NCI-H345 treated with DMSO at 0.1 percent for 48 hours (cell line): ENCODE results near the gene FBXL7.

Experiments
- DNase-seq: peaks from one replicate; lab custom pipeline; 2025; ENCODE audit not compliant: unreplicated experiment; lab: John Stamatoyannopoulos, UW

The FBXL7 gene

DNA sequence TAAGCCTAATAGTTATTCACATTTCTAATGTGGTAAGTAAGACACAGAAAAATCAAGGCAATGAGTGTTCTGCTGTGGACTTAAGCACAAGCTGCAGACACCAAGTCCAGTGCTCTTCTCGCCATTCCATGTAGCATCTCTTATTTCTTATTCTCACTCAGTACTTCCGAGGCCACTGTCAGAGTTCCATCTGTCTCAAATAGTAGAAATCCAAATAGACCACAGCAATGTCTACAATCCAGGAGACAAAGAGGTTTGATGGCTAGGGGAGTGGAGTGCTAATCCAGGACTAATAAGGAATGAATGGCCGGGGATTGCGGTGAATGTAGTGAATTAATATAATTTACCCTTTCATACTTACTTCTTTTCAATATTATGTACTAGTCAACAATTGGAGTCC is 147.3 kb downstream of the FBXL7 start:
- DNase-seq = no peak

- DNase-seq = no peak
Observed at GRCh38 chr5:15650266-15650665, 150.3 kb downstream of the FBXL7 start.

GRCh38 chr5:15654779-15655178 is 154.8 kb downstream of the FBXL7 start:
- no peak for DNase-seq

DNA sequence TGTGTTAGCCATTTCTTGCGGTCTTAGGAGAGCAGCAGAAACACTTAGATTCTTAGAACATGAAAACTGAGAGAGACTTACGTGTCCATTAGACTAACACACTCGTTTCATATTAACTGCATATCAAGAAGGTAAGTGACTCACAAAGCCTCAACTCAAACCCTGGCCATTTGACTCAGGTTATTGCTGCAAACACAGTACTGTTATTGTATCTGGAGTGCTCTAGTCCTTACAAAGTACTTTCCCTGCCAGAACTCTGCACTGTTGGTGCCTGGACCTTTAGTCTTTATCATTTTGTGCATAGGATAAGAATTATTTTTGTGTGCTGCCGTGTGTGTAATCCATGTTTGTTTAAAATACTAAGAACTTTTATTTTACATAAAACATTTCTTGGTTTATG is 155.7 kb downstream of the FBXL7 start:
- DNase-seq = no peak

DNA sequence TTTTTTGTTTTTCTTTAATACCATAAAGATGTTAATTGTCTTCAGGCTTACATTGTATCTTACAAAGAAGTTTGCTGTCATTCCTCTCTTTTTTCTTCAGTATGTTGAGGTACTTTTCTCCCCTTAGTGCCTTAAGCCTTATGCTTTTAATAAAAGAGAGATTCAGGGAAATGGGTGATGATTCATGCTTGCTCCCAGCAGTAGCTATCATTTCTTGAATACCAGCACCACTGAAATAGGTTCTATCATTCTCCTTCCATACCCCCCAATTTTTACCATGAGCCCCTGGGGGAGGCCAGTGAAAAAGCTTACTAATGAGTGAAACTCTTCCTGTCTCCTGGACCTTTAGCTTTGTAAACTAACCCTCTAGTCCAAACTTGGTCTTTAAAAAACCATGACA is 165.0 kb downstream of the FBXL7 start:
- DNase-seq = no peak

GRCh38 chr5:15669826-15670225 is 169.8 kb downstream of the FBXL7 start:
- DNase-seq = no peak

GRCh38 chr5:15674716-15675115 is 174.7 kb downstream of the FBXL7 start:
- no peak for DNase-seq

- no peak for DNase-seq
Observed at GRCh38 chr5:15676591-15676990, 176.6 kb downstream of the FBXL7 start.

DNA sequence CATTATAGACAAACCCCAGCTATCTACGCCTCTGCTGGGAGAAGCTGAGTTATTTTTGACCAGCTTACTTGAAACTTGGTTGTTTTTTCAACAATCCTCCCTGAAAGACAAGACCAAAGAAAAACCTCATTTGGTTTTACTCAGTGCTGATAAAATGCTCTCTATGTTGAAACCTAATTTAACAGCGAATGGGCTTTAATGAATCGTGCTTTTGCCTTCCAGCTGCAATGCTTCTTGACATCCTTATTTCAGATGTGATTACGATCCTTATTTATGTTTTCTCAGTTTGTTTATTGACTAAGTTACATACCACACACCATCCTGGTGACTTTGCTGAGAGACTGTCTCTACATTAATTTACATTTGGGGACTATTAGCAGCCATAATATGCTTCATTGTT is 179.2 kb downstream of the FBXL7 start:
- no peak for DNase-seq

GRCh38 chr5:15680455-15680854 is 180.5 kb downstream of the FBXL7 start:
- DNase-seq = no peak

DNA sequence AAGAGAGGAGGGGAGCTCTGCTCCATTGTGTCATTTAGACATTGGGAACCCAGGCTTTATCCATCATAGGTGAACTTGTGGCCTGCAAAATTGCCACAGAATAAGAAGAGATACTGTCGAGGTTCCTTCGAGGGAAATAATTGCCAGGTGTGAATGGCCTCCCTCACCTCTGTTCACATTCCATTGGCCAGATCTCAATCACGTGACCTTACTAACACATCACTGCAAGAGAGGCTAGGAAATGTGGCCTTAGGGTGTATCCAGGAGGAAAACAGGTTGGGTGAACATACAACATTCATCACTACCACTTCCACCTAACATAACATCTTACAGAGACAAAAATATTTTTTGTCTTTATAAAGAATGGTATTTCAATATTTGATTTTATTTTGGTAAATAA is 182.1 kb downstream of the FBXL7 start:
- DNase-seq = no peak

- no peak for DNase-seq
Observed at GRCh38 chr5:15682566-15682965, 182.6 kb downstream of the FBXL7 start.

- no peak for DNase-seq
Observed at GRCh38 chr5:15683332-15683731, 183.4 kb downstream of the FBXL7 start.

DNA sequence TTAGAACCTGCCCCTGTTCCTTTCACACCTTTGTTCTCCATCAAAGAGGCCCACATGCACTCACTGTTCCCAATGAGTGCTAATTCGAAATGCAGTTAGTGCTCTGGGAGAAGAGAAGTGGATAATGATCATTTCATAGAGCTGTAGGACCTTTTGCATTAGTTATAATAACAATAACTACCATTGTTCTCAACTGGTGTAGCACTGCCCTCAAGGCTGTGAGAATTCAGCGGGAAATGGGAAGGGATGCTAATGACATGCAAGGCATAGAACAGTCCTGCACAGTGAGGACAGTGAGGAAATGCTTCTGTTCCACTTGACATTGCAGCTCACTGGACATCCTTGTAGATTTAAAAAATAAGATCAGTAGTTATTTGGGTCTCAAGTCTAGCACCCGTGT is 187.4 kb downstream of the FBXL7 start:
- no peak for DNase-seq

- no peak for DNase-seq
Observed at GRCh38 chr5:15689836-15690235, 189.9 kb downstream of the FBXL7 start.

- DNase-seq = no peak
Observed at GRCh38 chr5:15690611-15691010, 190.6 kb downstream of the FBXL7 start.

- DNase-seq = no peak
Observed at GRCh38 chr5:15691521-15691920, 191.5 kb downstream of the FBXL7 start.

- no peak for DNase-seq
Observed at GRCh38 chr5:15692706-15693381, 192.9 kb downstream of the FBXL7 start.

- no peak for DNase-seq
Observed at GRCh38 chr5:15693382-15693728, 193.4 kb downstream of the FBXL7 start.

DNA sequence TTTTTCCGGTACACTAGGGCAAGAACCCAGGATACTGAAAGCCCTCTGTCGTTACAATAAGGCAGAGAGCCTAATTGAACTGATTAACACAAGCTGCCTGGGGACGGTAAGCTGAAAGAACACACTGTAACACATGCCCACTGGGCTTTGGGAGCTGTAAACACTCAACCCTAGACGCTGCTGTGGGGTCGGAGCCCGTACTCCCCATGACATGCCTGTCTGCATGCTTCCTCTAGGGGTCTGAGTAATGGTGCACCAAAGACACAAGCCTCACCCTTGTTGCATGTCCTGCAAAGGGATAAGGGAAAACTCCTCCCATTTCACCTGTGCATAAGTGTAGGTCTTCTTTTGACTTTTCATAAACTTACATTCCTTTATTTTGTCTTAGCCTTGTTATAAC is 194.0 kb downstream of the FBXL7 start:
- DNase-seq = no peak

DNA sequence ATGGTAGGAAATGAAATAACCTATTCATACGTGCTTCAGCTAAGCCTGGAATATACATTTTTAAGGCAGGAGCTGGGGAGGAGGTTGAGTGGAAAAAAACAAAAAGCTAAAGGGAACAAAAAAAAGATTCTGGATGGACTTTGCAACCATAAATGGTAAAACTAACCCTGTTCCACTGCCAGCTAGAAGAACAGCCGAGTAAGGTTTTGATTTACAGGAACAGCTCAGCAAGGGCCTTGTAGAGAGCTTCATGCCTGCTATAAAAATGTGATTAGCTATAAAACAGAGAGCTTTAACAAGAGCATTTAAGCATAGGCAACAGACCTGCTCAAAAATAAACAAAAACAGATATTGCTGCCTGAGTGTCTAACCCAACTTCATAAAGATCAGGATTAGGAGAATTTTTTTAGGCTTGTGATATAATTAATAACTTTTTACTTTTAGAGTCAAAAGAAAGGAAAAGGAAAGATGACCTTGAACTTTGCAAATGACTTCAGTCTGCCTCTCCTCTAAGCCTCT is 194.8 kb downstream of the FBXL7 start:
- DNase-seq = no peak

DNA sequence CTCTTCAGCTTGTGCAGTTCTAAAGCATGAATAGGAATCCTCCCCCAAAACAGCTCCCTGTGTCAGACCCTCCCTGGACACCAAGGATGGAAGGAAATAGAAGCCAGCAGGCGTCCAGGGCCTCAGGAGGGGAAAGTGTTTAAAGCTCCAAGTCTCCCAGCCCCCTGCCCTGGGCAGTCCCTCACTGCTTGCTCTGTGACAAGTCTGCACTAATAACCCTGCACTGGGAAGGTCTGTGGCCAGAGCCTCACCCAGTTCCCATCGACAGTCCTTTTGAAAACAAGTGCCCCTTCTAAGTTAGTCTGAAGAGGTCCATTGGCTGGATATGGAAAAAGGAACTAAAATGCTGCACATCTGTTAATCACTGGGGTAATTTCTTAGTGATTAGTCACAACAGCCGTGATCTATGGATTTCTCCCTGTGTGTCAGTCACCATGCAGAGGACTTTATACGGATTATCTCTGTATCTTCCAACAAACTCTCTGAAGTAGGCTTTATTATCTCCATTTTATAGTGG is 195.3 kb downstream of the FBXL7 start:
- DNase-seq = no peak

- no peak for DNase-seq
Observed at GRCh38 chr5:15700373-15700772, 200.4 kb downstream of the FBXL7 start.
